Stimulated activated CD8-positive, alpha-beta memory T cell treated with anti-CD3 and anti-CD28 coated beads, Interleukin-7, amount 100 ng/mL, for 4 hours (primary cell): ENCODE results near the gene ISL2.
"Not testable (repeated sequence)": the region's sequence is repeated elsewhere in the genome, so short reads cannot be mapped to it uniquely, and the experiment has no call there.

Source experiments
- DNase-seq, 2 donors: peaks; one replicate each; pipeline ENCODE4 v3.0.0-alpha.2; 2020; ENCODE audit warnings: low read depth in 2 of 2

The ISL2 gene

DNA sequence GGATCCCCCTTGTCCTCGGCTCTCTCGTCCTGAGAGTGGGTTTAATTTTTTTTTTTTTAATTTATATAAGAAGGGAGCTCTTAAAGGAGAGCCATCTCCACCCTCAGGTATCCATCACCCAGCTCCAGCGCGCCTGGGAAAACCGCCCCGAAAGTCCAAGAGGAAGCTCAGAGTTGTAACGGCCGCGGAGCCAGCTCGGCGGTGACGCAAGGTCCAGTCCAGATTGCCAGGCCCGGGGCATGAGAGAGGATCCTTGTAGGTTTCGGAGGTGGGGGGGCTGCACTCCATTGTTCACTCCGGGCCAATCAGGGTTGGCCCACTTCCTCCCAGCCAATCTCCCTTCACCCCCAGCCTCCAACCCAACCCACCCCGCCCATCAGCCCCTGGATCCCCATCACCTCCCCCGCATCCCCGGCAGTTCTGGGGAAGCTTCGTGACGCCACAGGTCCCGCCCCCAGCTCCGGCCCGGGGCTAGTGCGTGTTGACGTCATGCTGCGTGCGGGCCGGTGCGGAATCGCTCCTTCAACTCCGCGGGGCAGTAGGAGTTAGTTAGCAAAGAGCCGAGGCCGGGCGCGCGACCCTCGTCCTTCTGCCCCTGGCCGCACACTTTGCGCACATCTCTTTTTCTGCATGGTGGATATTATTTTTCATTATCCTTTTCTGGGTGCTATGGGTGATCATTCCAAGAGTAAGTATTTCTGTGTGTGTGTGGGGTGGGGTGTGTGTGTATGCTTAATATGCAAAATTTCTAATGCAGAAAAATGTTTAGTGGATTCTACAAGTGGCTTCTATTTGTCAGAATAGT lies at the start of gene ISL2:
TSS of gene ISL2 (plus strand) at position 520 of the 805 bp plus-strand sequence. CDS start at position 631, 111 bp downstream.
- DNase-seq = peak; percentile 46 to 53

- DNase-seq = no peak
These were observed 47.0 kb upstream of the ISL2 start for GRCh38 chr15:76289582-76289981.

- DNase-seq = no peak
These were observed 43.2 kb upstream of the ISL2 start for GRCh38 chr15:76293361-76293760.

DNA sequence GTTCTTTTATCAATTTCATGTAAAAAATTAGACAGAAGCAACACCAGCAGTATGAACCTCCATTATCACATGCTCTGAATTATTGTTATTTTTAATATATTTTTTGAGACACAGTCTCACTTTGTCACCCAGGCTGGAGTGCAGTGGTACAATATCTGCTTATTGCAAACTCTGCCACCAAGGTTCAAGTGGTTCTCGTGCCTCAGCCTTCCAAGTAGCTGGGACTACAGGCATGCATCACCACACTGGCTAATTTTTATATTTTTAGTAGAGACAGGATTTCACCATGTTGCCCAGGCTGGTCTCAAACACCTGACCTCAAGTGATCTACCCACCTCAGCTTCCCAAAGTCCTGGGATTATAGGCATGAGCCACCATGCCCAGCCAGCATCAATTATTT lies 42.1 kb upstream of the ISL2 start:
- DNase-seq = not testable (repeated sequence)

- DNase-seq = no peak
These were observed 39.7 kb upstream of the ISL2 start for GRCh38 chr15:76296849-76297248.

DNA sequence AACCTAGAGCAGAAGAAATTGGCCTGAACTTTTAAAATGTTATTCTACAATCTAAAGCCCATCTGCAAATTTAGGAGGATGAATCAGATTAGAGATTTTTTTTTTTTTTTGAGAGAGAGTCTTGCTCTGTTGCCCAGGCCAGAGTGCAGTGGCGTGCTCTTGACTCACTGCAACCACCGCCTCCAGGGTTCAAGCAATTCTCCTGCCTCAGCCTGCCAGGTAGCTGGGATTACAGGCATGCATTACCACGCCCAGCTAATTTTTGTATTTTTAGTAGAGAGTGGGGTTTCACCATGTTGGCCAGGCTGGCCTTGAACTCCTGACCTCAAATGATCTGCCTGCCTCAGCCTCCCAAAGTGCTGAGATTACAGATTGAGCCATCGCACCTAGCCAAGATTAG lies 38.6 kb upstream of the ISL2 start:
- not testable (repeated sequence) for DNase-seq

- no peak for DNase-seq
These were observed 37.6 kb upstream of the ISL2 start for GRCh38 chr15:76298986-76299385.

GRCh38 chr15:76299786-76300185 lies 36.8 kb upstream of the ISL2 start:
- no peak for DNase-seq

DNA sequence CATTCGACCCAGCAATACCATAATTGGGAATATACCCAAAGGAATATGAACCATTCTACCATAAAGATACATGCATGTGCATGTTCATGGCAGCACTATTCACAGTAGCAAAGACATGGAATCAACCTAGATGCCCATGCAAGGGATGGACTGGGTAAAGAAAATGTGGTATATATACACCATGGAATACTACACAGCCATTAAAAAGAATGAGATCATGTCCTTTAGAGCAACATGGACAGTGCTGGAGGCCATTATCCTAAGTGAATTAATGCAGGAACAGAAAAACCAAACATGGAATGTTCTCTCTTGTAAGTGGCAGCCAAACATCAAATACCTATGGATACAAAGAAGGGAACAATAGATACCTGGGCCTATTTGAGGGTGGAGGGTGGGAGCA lies 32.7 kb upstream of the ISL2 start:
- no peak for DNase-seq

DNA sequence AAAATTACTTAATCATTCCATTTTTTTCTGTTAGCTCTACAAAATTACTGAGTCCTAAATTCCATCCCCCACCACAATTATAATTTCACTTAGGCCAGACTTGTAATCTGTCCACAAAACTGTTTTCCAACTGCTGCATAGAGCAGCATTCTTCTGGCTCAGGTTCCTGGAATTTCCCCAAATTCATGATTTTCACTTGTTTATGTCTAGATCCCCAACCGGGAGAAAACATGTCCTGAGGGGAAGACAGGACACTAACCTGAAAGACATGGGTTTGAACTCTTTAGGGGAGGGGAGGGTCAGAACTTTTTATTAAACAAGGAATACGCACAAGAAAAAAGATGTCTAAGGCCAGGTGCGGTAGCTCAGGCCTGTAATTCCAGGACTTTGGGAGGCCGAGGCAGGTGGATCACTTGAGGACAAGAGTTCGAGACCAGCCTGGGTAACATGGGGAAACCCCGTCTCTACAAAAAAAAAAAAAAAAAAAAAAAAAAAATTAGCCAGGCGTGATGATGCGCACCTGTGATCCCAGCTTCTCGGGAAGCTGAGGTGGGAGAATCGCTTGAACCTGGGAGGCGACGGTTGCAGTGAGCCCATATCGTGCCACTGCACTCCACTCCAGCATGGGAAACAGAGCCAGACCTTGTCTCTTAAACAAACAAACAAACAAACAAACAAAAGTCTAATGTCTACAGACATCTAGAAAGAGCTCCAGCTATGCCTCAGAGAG lies 26.8 kb upstream of the ISL2 start:
- DNase-seq = no peak

DNA sequence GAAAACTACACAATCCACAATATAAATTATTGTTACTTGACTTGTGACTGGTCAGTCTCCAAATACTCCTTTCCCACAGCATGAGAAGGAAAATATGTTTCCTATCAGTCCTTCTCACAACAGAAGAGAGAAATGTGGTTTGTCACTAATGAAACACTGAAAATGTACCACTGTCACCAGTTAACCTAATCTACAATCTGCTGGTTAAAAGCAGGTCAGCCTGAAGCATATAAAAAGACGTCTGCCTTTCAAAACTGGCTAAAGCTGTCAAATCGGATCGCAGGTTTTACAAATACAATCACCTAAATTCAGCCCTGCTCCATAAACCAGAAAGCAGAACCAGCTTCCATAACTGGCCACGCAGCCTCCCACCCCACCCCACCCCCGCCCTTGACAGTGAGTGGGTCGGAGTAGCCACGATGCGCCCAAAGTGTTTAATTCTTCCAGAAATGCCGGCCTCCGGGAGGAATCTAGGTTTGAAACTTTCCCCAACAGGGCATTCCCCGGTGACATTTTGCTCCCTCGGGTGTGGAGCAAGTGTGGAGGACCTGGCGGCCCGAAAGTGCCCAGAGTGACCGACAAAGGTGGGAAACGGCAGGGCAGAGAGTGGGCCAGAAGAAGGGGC lies 26.0 kb upstream of the ISL2 start:
- DNase-seq = no peak

DNA sequence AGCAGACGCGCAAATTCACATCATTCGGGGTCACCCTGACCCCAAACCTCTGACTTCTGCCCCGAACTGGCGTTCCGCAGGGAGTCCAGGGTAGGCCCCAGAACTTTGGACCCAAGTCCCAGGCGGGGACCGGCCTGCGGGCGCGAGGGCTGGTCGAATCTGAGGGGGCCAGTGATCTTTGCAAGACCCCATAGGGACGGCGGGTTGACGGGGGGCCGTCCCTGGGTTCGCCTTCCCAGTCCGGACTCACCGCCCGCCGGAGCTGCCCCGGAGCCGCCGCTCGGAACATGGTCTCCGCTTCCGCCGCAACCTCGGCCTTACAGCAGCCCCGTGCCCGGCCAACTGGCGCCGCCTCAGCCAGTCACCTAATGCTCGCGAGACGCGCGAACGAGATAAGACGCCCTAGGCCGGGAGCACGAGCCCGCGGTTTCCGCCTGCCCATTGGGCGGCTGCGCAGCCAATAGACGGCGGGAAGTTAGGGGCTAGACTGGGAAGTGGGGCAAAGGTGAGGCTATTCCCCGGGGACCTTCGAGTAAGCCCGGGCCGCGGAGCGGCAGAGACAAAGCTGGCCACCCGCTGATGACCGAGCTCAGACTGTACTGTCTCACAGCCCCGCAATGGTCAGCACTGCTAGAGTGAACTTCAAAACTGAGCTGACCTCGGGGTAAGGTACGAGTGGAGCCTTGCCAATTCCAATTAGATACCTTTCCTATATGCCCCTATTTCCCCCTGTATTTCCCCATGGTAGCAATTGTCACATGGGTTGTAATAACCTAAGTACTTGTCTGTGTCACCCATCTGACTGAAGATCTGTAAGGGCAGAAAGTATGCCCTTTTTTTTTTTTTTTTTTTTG lies 25.2 kb upstream of the ISL2 start, which contains the start of gene ETFA:
TSS of gene ETFA (minus strand) at position 370 of the 854 bp plus-strand sequence. CDS start at position 289, 81 bp downstream.
- DNase-seq = peak; percentile 80 to 87

DNA sequence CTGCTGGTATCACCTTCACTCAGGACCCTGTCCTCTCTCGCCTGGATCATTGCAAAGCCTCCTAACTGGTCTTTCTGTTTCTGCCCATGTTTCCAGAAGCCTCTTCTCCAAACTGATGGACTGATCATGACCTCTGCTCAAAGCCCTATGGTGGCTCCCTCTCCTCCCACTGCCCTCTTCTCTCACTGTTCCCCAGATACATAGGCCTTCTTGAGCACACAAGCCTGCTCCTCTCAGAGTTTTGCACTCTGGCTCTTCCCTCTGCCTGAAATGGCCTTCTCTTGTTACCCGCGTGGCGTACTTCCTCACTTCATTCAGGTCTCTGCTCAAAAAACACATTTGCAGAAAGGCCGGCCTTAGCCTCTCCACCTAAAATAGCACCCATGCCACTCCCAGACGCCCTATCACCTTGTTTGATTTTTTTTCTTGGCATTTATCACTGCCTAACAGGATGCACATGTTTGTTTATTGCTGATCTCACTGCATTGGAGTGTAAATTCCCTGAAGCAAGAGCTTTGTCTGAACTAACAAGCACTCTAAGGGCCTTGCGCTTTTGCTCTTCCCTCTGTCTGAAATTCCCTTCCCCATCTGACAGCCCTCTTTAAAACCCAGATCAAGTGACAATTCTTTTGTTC lies 23.9 kb upstream of the ISL2 start:
- DNase-seq = no peak

DNA sequence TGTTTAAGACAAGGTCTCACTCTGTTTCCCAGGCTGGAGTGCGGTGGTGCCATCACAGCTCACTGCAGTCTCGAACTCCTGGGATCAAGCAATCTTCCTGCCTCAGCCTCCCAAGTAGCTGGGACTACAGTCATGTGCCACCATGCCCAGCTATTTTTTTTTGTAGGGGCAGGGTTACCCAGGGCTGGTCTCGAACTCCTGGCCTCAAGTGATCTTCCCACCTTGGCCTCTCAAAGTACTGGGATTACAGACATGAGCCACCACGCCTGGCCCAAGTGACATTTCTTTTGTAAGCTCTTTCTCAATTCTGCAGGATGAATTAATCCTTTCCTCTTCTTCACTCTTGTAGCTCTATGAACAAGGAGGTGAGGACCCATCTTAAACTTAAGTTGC lies 23.4 kb upstream of the ISL2 start:
- not testable (repeated sequence) for DNase-seq

DNA sequence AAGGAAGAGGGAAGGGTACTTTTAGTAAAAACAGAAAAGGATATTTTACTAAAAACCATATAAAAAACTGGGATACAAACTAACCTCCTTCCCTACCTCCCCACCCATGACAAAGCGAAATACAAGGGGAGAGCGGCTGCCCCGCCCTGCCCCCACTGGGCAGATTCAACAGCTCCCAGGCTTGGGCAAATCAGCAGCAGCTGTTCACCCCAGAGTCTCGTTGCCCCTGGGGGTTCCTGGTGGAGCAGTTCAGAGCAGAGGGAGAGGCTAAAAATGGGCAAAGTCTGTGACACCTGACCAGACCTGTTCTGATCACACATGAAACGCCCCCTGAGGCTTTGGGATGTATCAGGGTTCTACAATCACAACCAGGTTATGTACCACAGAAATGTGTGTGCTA lies 22.8 kb upstream of the ISL2 start:
- DNase-seq = no peak

DNA sequence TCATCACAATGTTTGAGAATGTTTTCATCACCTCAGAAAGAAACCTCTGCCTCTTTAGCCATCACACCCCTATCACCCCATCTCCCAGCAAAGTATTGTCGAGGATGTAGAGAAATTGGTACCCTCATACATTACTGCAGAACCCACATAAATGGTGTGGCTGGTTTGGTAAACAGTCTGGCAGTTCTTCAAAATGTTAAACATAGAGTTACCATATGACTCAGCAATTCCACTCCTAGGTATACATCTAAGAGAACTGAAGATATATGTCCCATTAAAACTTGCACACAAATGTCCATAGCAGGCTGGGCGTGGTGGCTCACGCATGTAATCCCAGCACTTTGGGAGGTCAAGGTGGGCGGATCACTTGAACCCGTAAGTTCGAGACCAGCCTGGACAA lies 16.6 kb upstream of the ISL2 start:
- DNase-seq = no peak

DNA sequence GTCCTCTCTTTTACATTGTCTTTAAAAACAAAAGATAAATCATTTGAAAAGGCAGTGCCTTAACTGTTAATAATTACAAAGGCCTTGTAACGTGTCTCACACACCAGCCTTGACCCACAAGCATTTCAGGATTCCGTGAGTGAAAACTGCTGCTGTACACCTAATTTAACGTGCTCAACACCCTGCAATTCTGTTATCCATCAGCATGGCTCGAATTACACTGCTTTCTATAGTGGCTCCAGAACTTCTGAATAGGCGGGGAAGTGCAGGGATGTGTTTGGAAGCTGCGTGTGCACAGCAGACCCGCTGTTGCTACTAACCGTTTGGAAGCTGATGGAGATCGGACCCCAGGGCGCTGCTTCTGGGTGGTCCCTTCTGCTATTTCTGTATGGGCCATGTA lies 15.4 kb upstream of the ISL2 start:
- DNase-seq = no peak

DNA sequence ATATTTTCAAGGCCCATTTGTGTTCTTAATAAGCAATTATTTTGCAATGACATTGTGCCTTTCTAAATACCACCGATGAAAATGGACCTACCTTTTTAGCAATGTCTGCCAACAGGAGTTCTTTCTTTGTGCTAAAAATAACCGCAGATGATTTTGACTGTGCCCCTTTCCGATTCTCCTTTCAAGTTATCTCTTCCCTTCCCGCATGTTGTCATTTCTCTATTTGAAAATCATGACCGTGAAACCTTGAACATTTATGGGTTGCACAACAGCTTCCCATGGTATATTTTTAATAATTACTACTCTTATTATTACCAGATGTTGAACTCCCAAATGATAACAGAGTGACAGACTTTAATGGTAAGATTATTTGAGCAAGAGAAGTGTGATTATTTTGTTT lies 15.0 kb upstream of the ISL2 start:
- no peak for DNase-seq

GRCh38 chr15:76324066-76324465 lies 12.5 kb upstream of the ISL2 start:
- no peak for DNase-seq

GRCh38 chr15:76325704-76326103 lies 10.9 kb upstream of the ISL2 start:
- no peak for DNase-seq
